ENCODE results near the gene UBE2F. TPM values are rescaled to one million over a fixed set of nuclear protein-coding genes. Genes with fewer than 3 reads are reported as not detected.
A peak's percentile ranks its signal among the peaks of the same experiment; 100 is the strongest.
"Not testable (repeated sequence)": the region's sequence is repeated elsewhere in the genome, so short reads cannot be mapped to it uniquely, and the experiment has no call there.

The UBE2F gene
- total RNA-seq, 1 donor from 2014 or later: 58.2 TPM

- not testable (repeated sequence) for ATAC-seq
These were observed 91.1 kb downstream of the UBE2F start for GRCh38 chr2:238057696-238058575.

- no peak for ATAC-seq
These were observed 92.7 kb downstream of the UBE2F start for GRCh38 chr2:238059505-238059904.

- ATAC-seq: no peak
These were observed 93.3 kb downstream of the UBE2F start for GRCh38 chr2:238060096-238060541.

GRCh38 chr2:238060542-238061314 lies 93.9 kb downstream of the UBE2F start, which contains the start of gene SCLY:
SCLY (plus strand) TSS chr2:238061001; CDS start chr2:238061055, 54 bp downstream.
- peak; percentile 100 for ATAC-seq

- ATAC-seq: peak; percentile 11
These were observed 94.7 kb downstream of the UBE2F start for GRCh38 chr2:238061315-238062202.

- no peak for ATAC-seq
These were observed 96.8 kb downstream of the UBE2F start for GRCh38 chr2:238063414-238064189.

- no peak for ATAC-seq
These were observed 97.6 kb downstream of the UBE2F start for GRCh38 chr2:238064376-238064775.

GRCh38 chr2:238065071-238065846 lies 98.4 kb downstream of the UBE2F start:
- ATAC-seq: no peak

- ATAC-seq: no peak
These were observed 99.4 kb downstream of the UBE2F start for GRCh38 chr2:238066218-238066617.

- not testable (repeated sequence) for ATAC-seq
These were observed 99.9 kb downstream of the UBE2F start for GRCh38 chr2:238066718-238067117.

GRCh38 chr2:238067939-238068338 lies 101.1 kb downstream of the UBE2F start:
- no peak for ATAC-seq

GRCh38 chr2:238069021-238069709 lies 102.4 kb downstream of the UBE2F start:
- no peak for ATAC-seq

- ATAC-seq: no peak
These were observed 103.1 kb downstream of the UBE2F start for GRCh38 chr2:238069877-238070276.

GRCh38 chr2:238075397-238075796 lies 108.6 kb downstream of the UBE2F start:
- no peak for ATAC-seq

GRCh38 chr2:238077292-238077691 lies 110.5 kb downstream of the UBE2F start:
- ATAC-seq: no peak

- no peak for ATAC-seq
These were observed 113.1 kb downstream of the UBE2F start for GRCh38 chr2:238079874-238080327.

GRCh38 chr2:238080518-238080917 lies 113.7 kb downstream of the UBE2F start:
- no peak for ATAC-seq

- ATAC-seq: no peak
These were observed 114.3 kb downstream of the UBE2F start for GRCh38 chr2:238081150-238081549.

- ATAC-seq: no peak
These were observed 114.7 kb downstream of the UBE2F start for GRCh38 chr2:238081561-238081960.

- ATAC-seq: no peak
These were observed 115.3 kb downstream of the UBE2F start for GRCh38 chr2:238082151-238082550.
